ENCODE results near the gene LIMCH1. TPM values are rescaled to one million over a fixed set of nuclear protein-coding genes. Genes with fewer than 3 reads are reported as not detected.

LIMCH1 gene
- total and polyA plus RNA-seq, 2 of the 8 experiments (the other 6 are each of a cell fraction or from before 2014, with no cell fraction given), result 2.7 to 3.0 TPM

GRCh38 chr4:41653523-41653922 is 115.6 kb downstream of the LIMCH1 start:
- H3K4me3 ChIP-seq (ENCODE audit: extremely low read depth in 1 of 4, insufficient read depth in 2 of 4, low read depth in 3 of 4, low read length in 4 of 4), result no peak overlapping the region
- no peak overlapping the region for H4K8ac ChIP-seq (ENCODE audit: extremely low read depth, insufficient read depth, low read length)
- FAIRE-seq (no peak), DNase-seq (ENCODE audit: low read depth in 1 of 2, low spot score in 2 of 2) (no peak)
- H2BK15ac ChIP-seq (ENCODE audit: low read length), result no peak overlapping the region
- WGBS, 2 experiments (ENCODE audit: extremely low coverage in 1 of 2, insufficient coverage in 1 of 2, insufficient read length in 1 of 2, insufficient replicate concordance in 2 of 2, low coverage in 1 of 2, low lambda C conversion rate in 2 of 2, missing lambda C conversion rate in 1 of 2), result 99% methylated on average over 6 of the region's 6 CpGs; no CpG with 5 or more reads in 1 of the 2 experiments
- no peak overlapping the region for H3K9ac ChIP-seq (replicated peaks in 1 of 4; ENCODE audit: extremely low read depth in 1 of 4, low read depth in 3 of 4, low read length in 3 of 4)
- H4K5ac ChIP-seq (ENCODE audit: insufficient read length, low read depth, low read length), result no peak overlapping the region
- no peaks in the 10 kb centered on the region for H3K27me3 ChIP-seq (replicated peaks in 1 of 4; ENCODE audit: control insufficient read depth in 3 of 4, extremely low read depth in 1 of 4, insufficient read depth in 3 of 4, low read length in 3 of 4)
- H3K79me1 ChIP-seq (ENCODE audit: low read depth, low read length), result no peaks in the 10 kb centered on the region
- H3K56ac ChIP-seq (replicated peaks; ENCODE audit: insufficient read length, low read depth, low read length), result no peak overlapping the region
- H2BK120ac ChIP-seq (replicated peaks; ENCODE audit: low read depth, low read length), result no peak overlapping the region
- no peak overlapping the region for H3K4ac ChIP-seq (replicated peaks; ENCODE audit: insufficient read length, low read depth, low read length)
- no peaks in the 10 kb centered on the region for H3K79me2 ChIP-seq (ENCODE audit: control insufficient read depth in 1 of 2, insufficient read depth in 2 of 2, low read length in 2 of 2)
- no peaks in the 10 kb centered on the region for H3K9me3 ChIP-seq (ENCODE audit: insufficient read depth in 2 of 2, low read depth in 1 of 2, low read length in 1 of 2)
- H4K20me1 ChIP-seq (replicated peaks in 1 of 2; ENCODE audit: control insufficient read depth in 1 of 2, insufficient read depth in 2 of 2, low read length in 2 of 2), result no peaks in the 10 kb centered on the region
- no peaks in the 10 kb centered on the region; the same call in 1 of the 2 replicates for H3K23me2 ChIP-seq (ENCODE audit: low read depth, low read length)
- H2BK12ac ChIP-seq (ENCODE audit: low read depth, low read length), result no peak overlapping the region
- ChIA-PET CTCF (ENCODE audit: partially characterized antibody) (interaction anchor here (0.9 to 1.4 kb wide), 3 partner anchors 8 to 373 kb away, joined by 3 to 8 read pairs (median 4); no protein-coding TSS in a partner anchor), POLR2A (ENCODE audit: partially characterized antibody) (no interaction called here)
- no peaks in the 10 kb centered on the region for H3K4me1 ChIP-seq (replicated peaks in 1 of 4; ENCODE audit: control insufficient read depth in 3 of 4, insufficient read depth in 4 of 4, low read length in 3 of 4)
- H2AK5ac ChIP-seq (ENCODE audit: low read depth, low read length), result no peak overlapping the region
- no peak overlapping the region for H3K18ac ChIP-seq (ENCODE audit: extremely low read depth, low read length)
- H3K4me2 ChIP-seq (ENCODE audit: insufficient read depth in 1 of 2, low read depth in 2 of 2, low read length in 2 of 2), result no peak overlapping the region
- no peak overlapping the region for H3K27ac ChIP-seq (ENCODE audit: low read depth, low read length)
- no peak overlapping the region for H3K23ac ChIP-seq (ENCODE audit: insufficient read length)
- H4K91ac ChIP-seq (replicated peaks; ENCODE audit: insufficient read length, low read length), result no peak overlapping the region
- H3K36me3 ChIP-seq (ENCODE audit: control insufficient read depth in 2 of 4, insufficient read depth in 4 of 4, low read length in 3 of 4), result no peaks in the 10 kb centered on the region
- H2AFZ ChIP-seq (ENCODE audit: low read length), result no peak overlapping the region
- no peak overlapping the region for H2BK20ac ChIP-seq (ENCODE audit: low read length)
- no peak overlapping the region for H2BK5ac ChIP-seq (ENCODE audit: low read depth, low read length)
- no peak overlapping the region for H3K14ac ChIP-seq (ENCODE audit: insufficient read length)
- TF ChIP-seq, protein P1, sequence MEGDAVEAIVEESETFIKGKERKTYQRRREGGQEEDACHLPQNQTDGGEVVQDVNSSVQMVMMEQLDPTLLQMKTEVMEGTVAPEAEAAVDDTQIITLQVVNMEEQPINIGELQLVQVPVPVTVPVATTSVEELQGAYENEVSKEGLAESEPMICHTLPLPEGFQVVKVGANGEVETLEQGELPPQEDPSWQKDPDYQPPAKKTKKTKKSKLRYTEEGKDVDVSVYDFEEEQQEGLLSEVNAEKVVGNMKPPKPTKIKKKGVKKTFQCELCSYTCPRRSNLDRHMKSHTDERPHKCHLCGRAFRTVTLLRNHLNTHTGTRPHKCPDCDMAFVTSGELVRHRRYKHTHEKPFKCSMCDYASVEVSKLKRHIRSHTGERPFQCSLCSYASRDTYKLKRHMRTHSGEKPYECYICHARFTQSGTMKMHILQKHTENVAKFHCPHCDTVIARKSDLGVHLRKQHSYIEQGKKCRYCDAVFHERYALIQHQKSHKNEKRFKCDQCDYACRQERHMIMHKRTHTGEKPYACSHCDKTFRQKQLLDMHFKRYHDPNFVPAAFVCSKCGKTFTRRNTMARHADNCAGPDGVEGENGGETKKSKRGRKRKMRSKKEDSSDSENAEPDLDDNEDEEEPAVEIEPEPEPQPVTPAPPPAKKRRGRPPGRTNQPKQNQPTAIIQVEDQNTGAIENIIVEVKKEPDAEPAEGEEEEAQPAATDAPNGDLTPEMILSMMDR (IDR thresholded peaks at IDR 0.05; ENCODE audit: control extremely low read depth in 1 of 3, insufficient read depth in 1 of 3, low read depth in 1 of 3, low read length in 3 of 3), result no peak
- TF ChIP-seq SP2 (IDR thresholded peaks at IDR 0.05; ENCODE audit: low read length), result no peak
- no peak for TF ChIP-seq MAX (IDR thresholded peaks at IDR 0.05)
- no peak for TF ChIP-seq YY1 (IDR thresholded peaks at IDR 0.05; ENCODE audit: low read depth, low read length)
- TF ChIP-seq TBP (IDR thresholded peaks at IDR 0.05; ENCODE audit: low read depth, low read length), result no peak
- no peak for TF ChIP-seq SUZ12 (IDR thresholded peaks at IDR 0.05; ENCODE audit: low read length)
- no peak for TF ChIP-seq E2F6 (IDR thresholded peaks at IDR 0.05)
- no peak for TF ChIP-seq KDM5A (IDR thresholded peaks at IDR 0.05; ENCODE audit: low read length)
- TF ChIP-seq SIRT6 (IDR thresholded peaks at IDR 0.05; ENCODE audit: low read length), result no peak
- TF ChIP-seq TAF1 (IDR thresholded peaks at IDR 0.05; ENCODE audit: low read depth, low read length), result no peak
- no peak for TF ChIP-seq SIN3A (conservative IDR thresholded peaks at IDR 0.05 in 1 of 2, IDR thresholded peaks at IDR 0.05 in 1 of 2; ENCODE audit: low read depth in 1 of 2, low read length in 2 of 2)
- no peak for TF ChIP-seq CEBPB (IDR thresholded peaks at IDR 0.05; ENCODE audit: low read depth, low read length)
